ENCODE results near the gene BANF1.

GRCh38 chr11:66020212-66020611 lies 17.9 kb downstream of the BANF1 start:
- TF ChIP-seq, protein P1, sequence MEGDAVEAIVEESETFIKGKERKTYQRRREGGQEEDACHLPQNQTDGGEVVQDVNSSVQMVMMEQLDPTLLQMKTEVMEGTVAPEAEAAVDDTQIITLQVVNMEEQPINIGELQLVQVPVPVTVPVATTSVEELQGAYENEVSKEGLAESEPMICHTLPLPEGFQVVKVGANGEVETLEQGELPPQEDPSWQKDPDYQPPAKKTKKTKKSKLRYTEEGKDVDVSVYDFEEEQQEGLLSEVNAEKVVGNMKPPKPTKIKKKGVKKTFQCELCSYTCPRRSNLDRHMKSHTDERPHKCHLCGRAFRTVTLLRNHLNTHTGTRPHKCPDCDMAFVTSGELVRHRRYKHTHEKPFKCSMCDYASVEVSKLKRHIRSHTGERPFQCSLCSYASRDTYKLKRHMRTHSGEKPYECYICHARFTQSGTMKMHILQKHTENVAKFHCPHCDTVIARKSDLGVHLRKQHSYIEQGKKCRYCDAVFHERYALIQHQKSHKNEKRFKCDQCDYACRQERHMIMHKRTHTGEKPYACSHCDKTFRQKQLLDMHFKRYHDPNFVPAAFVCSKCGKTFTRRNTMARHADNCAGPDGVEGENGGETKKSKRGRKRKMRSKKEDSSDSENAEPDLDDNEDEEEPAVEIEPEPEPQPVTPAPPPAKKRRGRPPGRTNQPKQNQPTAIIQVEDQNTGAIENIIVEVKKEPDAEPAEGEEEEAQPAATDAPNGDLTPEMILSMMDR (IDR thresholded peaks at IDR 0.05) = no peak
- TF ChIP-seq FOXJ3 (CRISPR knock-in tag; IDR thresholded peaks at IDR 0.05; ENCODE audit: borderline replicate concordance) (no peak), E2F1 (CRISPR knock-in tag; IDR thresholded peaks at IDR 0.05) (no peak), STAT6 (CRISPR knock-in tag; conservative IDR thresholded peaks at IDR 0.05; ENCODE audit: low read depth) (no peak), IRF1 (CRISPR knock-in tag; IDR thresholded peaks at IDR 0.05) (no peak)
- TF ChIP-seq, protein P2, sequence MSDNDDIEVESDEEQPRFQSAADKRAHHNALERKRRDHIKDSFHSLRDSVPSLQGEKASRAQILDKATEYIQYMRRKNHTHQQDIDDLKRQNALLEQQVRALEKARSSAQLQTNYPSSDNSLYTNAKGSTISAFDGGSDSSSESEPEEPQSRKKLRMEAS (CRISPR knock-in tag; IDR thresholded peaks at IDR 0.05) = no peak
